ENCODE data around the gene HOXD9. TPM values are rescaled to one million over a fixed set of nuclear protein-coding genes. Genes with fewer than 3 reads are reported as not detected.

HOXD9 gene
- total and polyA plus RNA-seq, 8 donors: 0.29 to 1.7 (median 0.95) TPM

DNA sequence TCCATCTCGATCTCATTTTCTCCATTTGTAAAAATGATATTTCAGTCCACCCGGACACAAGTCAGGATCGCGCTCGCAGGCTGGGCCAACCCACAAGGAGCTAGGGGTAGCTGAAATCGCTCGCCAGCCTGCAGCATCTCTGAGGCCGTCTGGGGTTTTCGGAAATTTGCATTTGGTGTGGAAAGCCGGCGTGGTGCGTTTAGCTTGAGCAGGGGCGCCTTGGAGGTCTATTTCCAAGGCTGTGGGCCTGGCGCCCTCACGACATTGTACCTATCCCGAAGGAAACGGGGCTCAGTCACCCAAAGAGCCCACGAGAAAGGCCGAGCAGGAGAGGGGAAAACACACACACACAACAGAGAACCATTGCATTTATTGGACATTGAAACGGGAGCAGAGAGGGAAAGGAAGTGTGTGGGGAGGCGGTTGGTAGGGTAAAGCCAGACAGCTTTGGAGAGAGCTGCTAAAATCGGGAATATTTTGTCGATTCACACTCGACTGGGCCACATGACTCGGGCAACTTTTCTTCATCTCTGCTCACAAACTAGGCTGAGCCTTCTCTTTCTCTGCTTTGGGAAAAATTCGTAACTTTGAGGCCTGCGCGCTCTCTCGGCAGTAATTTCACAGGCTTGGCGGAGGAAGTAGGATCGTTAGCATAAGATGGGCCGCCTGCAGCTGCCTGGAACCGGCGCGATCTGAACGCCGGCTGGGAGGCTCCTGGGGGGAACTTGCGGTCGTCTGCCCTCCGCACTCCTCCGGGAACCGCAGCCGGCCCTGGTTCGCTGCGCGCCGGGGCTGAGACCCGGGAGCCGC lies 5.9 kb downstream of the HOXD9 start:
- H3K27ac ChIP-seq: no peak overlapping the region
- no peak for TF ChIP-seq CTCF (IDR thresholded peaks at IDR 0.05)
- H3K9me3 ChIP-seq: no peaks in the 10 kb centered on the region
- H3K4me1 ChIP-seq: peaks cover 0 to 41% of the 10 kb centered on the region in 2 donors
- ATAC-seq: no peak
- intact Hi-C loops (cut with DNase I): loop anchor here in 1 of 2 donors (5.0 kb wide), 2 partner anchors 424 to 1019 kb away; no protein-coding TSS in a partner anchor
- peaks cover 96 to 100% of the 10 kb centered on the region in 2 donors for H3K27me3 ChIP-seq
- DNase-seq: peak in 1 of 4 donors; percentile 61
- no peak overlapping the region for H3K4me3 ChIP-seq
- H3K36me3 ChIP-seq: no peaks in the 10 kb centered on the region

DNA sequence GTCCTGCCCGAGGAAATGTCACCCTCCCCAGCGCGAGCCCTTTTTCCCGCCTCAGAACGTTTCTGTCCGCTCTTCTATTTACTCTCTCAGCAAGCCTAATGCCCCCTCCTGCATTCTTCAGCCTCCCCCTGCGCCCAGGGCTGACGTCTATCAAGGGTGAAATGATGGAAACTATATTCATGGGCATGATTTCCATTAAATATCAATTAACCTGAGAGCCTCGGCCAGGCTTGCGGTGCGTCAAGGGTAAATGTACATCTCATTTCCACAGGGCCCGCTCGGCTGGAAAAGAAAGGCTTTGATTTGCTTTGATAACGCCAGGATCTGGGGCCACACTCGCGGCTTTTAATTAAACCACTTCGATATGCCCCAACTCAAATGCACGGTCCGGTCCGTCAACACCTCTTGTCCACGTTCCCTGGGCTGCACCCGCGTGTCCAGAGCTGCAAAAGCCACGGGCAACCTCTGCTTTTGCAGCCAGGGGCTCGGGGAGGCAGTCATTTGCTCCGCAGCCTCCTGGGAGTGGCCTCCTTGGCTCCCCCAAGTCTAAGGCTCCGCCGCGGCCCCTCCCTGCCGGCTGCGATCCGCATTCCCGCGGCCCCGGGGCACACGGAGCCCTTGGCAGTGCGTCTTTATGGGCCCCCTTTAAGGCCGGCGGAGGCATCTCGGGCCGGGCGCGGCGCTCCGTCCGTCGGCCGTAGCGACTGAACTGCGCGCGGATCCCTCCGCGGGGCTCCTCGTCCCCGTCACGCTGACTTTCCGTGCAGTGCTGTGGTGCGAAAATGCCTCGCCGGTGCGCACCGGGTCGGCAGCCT lies 6.7 kb downstream of the HOXD9 start, which contains the start of gene HOXD8:
Gene HOXD8, plus strand, starts transcription at position 724 of the 815 bp plus-strand sequence. CDS start 662 bp downstream, outside the sequence.
- peaks cover 96 to 100% of the 10 kb centered on the region in 2 donors for H3K27me3 ChIP-seq
- DNase-seq (peak in 2 of 4 donors; percentile 53 to 63), ATAC-seq (peak; percentile 29)
- peak within 1 kb of the TSS in 1 of 2 donors; percentile 18 for H3K4me3 ChIP-seq
- peaks cover 0 to 36% of the 10 kb centered on the region in 2 donors for H3K4me1 ChIP-seq
- TF ChIP-seq CTCF (IDR thresholded peaks at IDR 0.05): no peak
- intact Hi-C loops (cut with DNase I): loop anchor here in 1 of 2 donors (5.0 kb wide), 2 partner anchors 423 to 1018 kb away; no protein-coding TSS in a partner anchor
- H3K9me3 ChIP-seq: no peaks in the 10 kb centered on the region
- H3K27ac ChIP-seq: no peak within 1 kb of the TSS
- no peaks in the 10 kb centered on the region for H3K36me3 ChIP-seq

DNA sequence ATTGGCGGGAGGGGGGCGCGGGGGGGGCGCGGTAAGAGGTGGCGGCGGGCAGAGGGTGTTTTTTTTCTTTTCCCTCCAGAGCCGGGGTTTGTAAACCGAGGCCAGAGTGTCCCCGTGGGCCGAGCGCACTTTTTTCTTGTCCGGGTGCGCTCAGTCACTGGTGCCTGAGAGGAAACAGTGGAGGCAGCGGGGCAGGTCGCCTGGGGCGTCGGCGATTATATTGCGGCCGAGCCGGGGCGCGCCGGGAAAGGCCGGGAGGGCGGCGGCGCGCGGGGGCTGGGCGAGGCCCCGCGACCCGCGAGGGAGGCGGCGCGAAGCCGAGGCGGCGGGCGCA lies 7.3 kb downstream of the HOXD9 start:
- DNase-seq (peak in 1 of 4 donors; percentile 49), ATAC-seq (no peak)
- H3K4me1 ChIP-seq: peaks cover 0 to 36% of the 10 kb centered on the region in 2 donors
- H3K27ac ChIP-seq: no peak overlapping the region
- H3K27me3 ChIP-seq: peaks cover 96 to 100% of the 10 kb centered on the region in 2 donors
- no peaks in the 10 kb centered on the region for H3K36me3 ChIP-seq
- TF ChIP-seq CTCF (IDR thresholded peaks at IDR 0.05): no peak
- H3K9me3 ChIP-seq: no peaks in the 10 kb centered on the region
- peak overlapping the region in 1 of 2 donors; percentile 9 for H3K4me3 ChIP-seq
- intact Hi-C loops (cut with DNase I): loop anchor here in 1 of 2 donors (5.0 to 10.0 kb wide), 4 partner anchors 423 to 1018 kb away; no protein-coding TSS in a partner anchor

- intact Hi-C loops (cut with DNase I): loop anchor here in 1 of 2 donors (5.0 to 10.0 kb wide), 2 partner anchors 507 to 684 kb away; no protein-coding TSS in a partner anchor
- peak overlapping the region in 1 of 2 donors; percentile 18 for H3K4me3 ChIP-seq
- peaks cover 0 to 36% of the 10 kb centered on the region in 2 donors for H3K4me1 ChIP-seq
- ATAC-seq: no peak
- H3K36me3 ChIP-seq: no peaks in the 10 kb centered on the region
- no peaks in the 10 kb centered on the region for H3K9me3 ChIP-seq
- H3K27me3 ChIP-seq: peaks cover 96 to 100% of the 10 kb centered on the region in 2 donors
- TF ChIP-seq CTCF (IDR thresholded peaks at IDR 0.05): no peak
- H3K27ac ChIP-seq: no peak overlapping the region
- DNase-seq: peak in 1 of 4 donors; percentile 80
Measured at GRCh38 chr2:176130147-176130956, 7.8 kb downstream of the HOXD9 start.
